ENCODE results near the gene GRAMD1B. TPM values are rescaled to one million over a fixed set of nuclear protein-coding genes. Genes with fewer than 3 reads are reported as not detected.
"Not testable (repeated sequence)": the region's sequence is repeated elsewhere in the genome, so short reads cannot be mapped to it uniquely, and the experiment has no call there.

GRAMD1B gene
- total RNA-seq, 1 experiment from 2014 or later = 4.2 TPM

DNA sequence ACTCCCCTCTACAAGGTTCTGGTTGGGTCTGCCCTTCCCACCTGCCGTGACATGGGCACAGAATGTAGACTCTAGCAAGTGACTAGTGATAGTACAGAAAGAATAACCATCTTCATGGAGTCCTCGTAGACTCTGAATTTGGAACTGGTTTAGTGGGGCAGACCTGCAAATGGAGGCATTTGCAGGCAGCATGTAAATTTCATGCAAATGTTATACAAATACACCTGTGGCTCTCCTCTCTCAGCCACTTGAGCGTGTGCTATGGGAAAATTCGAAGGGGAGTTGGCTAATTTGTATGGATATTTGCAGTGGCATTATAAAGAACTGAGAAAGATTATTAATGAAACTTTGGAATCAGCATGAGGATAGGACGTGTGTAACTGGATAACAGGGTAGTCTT is 139.3 kb downstream of the GRAMD1B start:
- in situ Hi-C loops (cut with HindIII; ENCODE audit: low pct_unique_long_range_greater_than_20kb, low sequenced_read_pairs) = no loop called here
- no peak for DNase-seq (ENCODE audit: low read depth)

DNA sequence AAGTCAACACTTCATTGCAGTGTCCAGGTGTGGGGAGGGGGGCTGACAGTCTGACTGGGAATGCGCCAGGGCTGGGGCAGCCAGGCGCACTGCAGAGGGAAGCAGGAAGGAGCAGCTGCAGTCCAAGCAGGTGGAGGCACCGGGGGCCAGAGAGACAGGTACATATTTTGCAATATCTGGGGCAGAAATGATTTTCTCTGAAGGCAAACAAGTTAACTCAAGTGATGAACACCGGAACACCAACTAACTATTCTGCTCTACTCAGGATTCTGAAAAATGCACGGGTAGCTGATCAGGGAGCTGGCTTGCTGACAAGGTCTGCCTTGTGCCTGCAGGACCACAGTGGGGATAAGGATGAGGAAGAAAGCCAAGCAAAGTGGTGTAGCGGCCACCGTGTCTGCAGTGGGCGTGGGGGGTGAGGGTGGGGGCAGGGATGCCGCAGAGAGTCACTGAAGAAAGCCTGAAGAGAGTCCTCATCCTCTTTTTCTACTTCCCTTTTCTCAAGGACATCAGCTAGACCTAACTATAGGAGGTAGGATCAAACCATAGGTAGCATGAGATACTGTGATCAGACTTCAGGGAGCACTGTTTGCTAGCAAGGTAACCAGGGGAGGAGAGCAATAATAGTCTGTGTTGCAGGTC is 141.0 kb downstream of the GRAMD1B start:
- in situ Hi-C loops (cut with HindIII; ENCODE audit: low pct_unique_long_range_greater_than_20kb, low sequenced_read_pairs) = no loop called here
- DNase-seq (ENCODE audit: low read depth) = no peak

DNA sequence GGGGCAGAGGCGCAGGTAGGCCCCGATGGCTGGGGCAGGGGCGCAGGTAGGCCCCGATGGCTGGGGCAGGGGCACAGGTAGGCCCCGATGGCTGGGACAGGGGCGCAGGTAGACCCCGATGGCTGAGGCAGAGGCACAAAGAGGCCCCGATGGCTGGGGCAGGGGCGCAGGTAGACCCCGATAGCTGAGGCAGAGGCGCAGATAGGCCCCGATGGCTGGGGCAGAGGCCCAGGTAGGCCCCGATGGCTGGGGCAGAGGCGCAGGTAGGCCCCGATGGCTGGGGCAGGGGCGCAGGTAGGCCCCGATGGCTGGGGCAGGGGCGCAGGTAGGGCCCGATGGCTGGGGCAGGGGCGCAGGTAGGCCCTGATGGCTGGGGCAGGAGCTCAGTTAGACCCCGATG is 142.7 kb downstream of the GRAMD1B start:
- in situ Hi-C loops (cut with HindIII; ENCODE audit: low pct_unique_long_range_greater_than_20kb, low sequenced_read_pairs); DNase-seq (ENCODE audit: low read depth): not testable (repeated sequence)

DNA sequence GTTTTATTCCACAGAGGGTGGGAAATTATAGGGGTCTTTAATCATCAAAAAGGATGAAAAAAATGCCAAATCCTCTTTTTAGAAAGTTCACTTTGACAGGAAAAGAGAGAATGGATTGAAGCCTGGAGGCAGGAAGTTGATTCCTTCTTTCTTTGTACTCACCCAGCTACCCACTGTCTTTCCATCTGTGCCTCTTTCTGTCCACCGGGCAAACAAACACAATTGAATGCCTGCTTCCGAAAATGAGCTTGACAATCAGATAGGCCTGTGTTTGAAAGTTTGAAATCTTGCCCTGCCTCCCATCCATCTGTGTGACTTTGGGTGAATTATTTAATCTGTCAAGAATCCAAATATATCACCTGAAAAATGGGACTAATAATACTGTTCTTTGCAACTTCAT is 143.2 kb downstream of the GRAMD1B start:
- in situ Hi-C loops (cut with HindIII; ENCODE audit: low pct_unique_long_range_greater_than_20kb, low sequenced_read_pairs) = no loop called here
- no peak for DNase-seq (ENCODE audit: low read depth)

DNA sequence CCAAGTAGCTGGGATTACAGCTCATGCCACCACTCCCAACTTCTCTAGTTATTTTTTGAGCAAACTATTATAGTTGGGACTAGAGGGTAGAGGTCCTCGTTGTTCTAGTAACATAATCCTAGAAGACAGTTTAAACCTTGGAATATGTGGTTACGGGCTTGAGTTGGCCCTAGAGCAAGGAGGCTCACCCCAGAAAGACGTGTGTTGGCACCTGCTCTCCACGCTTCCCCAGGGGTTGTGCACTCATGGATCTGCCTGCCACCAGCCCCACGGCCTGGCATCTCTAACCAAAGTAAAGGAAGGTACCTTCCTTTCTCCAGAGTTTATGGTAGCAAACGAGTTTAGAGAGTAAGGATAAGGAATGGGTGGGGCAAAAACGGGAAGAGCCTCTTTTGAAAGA is 145.4 kb downstream of the GRAMD1B start:
- DNase-seq (ENCODE audit: low read depth) = no peak
- in situ Hi-C loops (cut with HindIII; ENCODE audit: low pct_unique_long_range_greater_than_20kb, low sequenced_read_pairs) = no loop called here

DNA sequence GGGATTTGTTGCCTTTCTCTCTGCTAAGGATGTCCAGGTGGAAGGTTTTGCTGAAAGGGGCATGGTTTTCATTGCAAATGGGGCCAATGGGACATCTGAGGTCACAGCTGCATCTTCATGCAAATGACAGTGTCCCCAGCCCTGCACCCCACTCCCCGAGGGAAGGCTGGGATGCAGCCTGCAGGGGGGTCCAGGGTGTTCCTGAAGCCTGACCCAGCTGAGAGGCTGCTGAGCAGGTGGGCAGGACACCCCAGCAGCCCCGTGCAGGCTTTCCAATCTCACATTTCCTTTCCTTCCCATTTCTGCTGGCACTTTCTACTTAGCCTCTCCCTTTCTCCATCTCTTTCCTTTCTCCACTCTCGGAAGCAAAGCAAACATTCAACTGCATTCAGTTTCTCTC is 146.0 kb downstream of the GRAMD1B start:
- in situ Hi-C loops (cut with HindIII; ENCODE audit: low pct_unique_long_range_greater_than_20kb, low sequenced_read_pairs) = no loop called here
- DNase-seq (ENCODE audit: low read depth) = no peak

DNA sequence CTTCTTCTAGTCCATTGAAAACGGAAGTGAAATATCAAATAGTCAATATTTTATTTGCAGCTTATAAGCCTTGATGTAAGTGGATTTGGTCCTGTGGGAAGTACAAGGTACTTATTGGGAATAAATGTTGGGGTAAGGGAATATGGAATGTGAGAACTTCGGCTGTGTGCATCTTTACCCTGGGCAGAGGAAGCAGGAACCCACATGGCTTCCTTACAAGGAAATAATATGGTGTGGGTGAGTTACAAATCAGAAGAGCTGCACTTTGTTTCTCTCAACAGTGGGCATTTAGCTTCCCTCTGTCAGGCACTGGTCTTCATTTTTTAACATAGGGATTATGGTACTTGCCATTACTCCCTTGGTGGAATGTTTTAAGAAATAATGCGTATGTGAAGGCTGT is 146.4 kb downstream of the GRAMD1B start:
- DNase-seq (ENCODE audit: low read depth) = no peak
- in situ Hi-C loops (cut with HindIII; ENCODE audit: low pct_unique_long_range_greater_than_20kb, low sequenced_read_pairs) = no loop called here

DNA sequence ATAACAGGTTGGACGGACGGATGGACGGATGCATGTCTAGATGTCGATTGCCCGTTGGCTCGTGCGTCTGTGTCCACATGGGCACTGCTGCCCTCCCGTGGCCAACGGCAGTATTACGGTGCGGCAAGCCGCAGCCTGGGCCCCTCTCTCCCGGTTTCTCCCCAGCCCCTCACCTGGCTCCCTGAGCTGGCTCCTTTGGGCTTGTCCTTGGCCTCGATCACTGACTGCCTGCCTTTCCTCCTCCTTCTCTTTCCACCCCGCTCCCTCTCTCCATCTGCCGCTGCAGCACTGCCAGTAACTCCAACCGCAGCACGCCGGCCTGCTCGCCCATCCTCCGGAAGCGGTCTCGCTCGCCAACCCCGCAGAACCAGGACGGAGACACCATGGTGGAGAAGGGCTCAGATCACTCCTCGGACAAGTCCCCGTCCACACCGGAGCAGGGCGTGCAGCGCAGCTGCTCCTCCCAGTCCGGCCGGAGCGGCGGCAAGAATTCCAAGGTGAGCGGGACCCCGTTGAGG is 147.1 kb downstream of the GRAMD1B start:
- in situ Hi-C loops (cut with HindIII; ENCODE audit: low pct_unique_long_range_greater_than_20kb, low sequenced_read_pairs) = no loop called here
- DNase-seq (ENCODE audit: low read depth) = no peak

DNA sequence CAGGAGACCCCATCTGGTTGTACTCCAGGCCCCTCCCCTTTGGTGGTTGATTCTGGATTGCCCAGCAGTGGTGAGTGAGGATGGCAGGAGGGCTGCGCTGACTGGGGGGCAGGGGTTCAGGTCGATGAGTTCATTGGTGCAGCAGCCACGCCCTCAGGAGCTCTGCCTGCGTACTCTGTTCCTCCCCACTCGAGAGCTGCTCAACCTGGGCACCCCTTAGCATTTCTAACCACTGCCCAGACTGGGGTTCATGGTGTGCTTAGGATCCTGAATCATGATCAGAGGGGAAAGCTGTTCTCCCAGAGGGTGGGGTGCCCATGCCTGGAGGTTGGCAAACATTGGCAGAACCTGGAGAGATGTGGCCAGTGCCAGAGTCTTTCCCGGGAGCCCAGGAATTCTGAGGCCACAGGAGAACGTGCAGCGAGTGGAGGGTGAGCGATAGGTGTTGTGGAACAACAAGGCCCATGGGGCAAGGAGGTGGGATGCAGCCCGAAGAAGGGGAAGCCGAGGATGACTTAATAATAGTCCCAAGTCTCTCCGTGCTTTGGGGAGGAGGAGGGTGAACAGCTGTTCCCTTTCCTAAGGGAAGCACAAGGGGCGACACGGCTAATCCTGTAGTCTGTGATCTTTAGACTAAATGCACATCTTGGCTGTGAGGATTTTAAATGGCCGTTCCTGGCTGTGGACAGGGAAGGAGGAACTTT is 148.9 kb downstream of the GRAMD1B start:
- in situ Hi-C loops (cut with HindIII; ENCODE audit: low pct_unique_long_range_greater_than_20kb, low sequenced_read_pairs) = no loop called here
- no peak for DNase-seq (ENCODE audit: low read depth)

DNA sequence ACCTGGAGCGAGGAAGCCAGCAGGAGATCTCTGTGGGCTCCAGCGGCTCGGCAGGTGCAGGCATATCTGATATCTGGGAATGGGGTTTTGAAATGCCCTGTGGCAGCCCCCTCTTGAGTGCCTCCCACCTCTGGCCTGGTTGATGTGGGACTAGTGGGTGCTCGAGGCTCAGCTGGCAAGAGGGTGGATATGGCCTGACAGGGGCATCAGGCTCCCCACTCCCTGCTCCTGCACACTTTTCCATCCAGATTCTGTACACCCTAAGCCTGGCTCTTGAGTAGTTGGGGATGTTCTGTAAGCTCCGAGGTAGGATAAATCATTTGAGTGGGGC is 149.4 kb downstream of the GRAMD1B start:
- in situ Hi-C loops (cut with HindIII; ENCODE audit: low pct_unique_long_range_greater_than_20kb, low sequenced_read_pairs) = no loop called here
- DNase-seq (ENCODE audit: low read depth) = no peak

DNA sequence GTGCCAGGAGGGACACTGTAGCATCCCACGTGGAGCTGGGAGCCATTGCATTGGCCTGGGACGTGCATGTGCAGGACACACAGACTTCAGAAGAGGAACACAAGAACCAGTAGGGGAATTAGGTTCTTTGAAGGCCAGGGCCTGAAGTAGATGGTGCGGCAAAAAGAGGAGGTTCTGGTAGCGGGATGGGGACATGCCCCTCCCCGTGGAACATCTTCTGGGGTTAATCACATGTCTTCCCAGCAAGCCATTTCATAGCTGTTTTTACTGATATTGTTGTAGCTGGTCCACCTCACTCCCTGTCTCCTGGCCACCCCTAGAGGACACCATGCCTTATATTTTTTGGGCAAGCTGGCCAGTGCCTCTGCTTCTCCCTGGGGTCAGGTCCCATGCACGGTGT is 150.1 kb downstream of the GRAMD1B start:
- in situ Hi-C loops (cut with HindIII; ENCODE audit: low pct_unique_long_range_greater_than_20kb, low sequenced_read_pairs) = no loop called here

DNA sequence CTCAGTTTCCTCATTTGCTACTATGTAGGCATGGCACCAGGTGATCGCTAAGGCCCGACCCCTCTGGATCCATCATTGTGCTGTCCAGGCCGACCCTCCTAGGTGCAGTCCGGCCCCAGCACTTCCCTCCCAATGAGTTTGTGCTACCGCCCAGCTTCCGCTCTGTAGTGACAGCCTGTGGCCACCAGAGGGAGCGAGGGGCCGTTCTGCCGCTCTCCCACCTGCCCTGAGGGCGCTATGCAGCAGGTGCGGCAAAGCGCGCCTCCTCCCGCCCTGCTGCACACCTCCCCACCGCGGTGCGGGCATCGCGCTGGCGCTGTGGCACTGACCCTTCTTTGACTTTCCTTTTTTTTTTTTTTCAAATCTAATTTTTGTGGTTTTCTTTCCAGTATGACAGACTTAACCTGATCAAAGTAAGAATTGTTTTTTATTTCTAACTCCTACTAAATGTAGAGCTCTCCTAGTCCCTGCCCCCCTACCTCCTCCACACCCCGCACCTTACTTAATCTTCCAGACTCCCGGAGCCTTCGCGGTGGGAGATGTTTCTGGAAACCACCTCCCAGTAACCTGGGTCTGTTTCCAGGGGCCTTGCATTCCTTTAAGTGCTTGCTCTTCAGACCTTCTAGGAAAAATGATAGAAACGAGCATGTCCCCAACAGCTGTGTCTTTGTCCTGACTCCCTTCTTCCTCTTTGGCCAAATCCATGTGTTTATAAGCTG is 150.6 kb downstream of the GRAMD1B start:
- DNase-seq (ENCODE audit: low read depth) = peak; percentile 53
- in situ Hi-C loops (cut with HindIII; ENCODE audit: low pct_unique_long_range_greater_than_20kb, low sequenced_read_pairs) = no loop called here

More for the DNA sequence above, 150.1 kb downstream of the GRAMD1B start:
- DNase-seq (ENCODE audit: low read depth) = no peak

DNA sequence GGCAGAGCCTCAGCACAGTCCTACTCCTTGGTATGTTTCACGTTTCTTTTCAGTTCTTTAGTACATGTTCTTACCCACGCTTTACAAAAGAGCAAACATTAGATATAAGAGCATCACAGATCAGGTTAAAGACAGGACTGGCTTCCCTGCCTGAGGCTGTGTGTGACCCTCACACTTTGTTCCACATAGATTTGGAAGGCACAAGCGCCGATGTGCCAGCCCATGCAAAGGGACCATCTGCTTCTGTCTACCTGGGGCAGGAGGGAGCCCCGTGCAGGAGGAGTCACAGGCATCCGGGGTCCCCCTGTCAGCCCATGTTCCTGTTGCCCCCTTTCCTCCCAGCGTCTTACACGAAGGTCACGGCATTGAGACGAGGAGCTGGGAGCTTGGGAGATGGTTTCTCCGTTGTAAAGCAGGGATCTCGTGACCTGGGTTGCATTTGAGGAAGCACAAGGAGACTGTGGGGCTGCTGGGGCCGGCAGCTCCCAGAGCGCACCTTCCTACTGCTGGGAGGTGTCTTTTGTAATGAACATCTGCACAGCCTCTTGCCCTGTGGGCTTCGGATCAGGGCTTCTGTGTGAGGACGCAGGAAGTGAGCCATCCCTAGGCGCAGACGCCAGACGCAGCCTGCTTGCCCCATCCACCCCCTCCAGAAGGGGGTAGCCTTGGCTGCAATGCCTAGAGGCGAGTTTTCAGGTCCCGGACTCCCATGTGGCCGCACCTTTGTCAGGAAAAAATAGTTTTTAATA is 151.8 kb downstream of the GRAMD1B start:
- in situ Hi-C loops (cut with HindIII; ENCODE audit: low pct_unique_long_range_greater_than_20kb, low sequenced_read_pairs) = no loop called here

DNA sequence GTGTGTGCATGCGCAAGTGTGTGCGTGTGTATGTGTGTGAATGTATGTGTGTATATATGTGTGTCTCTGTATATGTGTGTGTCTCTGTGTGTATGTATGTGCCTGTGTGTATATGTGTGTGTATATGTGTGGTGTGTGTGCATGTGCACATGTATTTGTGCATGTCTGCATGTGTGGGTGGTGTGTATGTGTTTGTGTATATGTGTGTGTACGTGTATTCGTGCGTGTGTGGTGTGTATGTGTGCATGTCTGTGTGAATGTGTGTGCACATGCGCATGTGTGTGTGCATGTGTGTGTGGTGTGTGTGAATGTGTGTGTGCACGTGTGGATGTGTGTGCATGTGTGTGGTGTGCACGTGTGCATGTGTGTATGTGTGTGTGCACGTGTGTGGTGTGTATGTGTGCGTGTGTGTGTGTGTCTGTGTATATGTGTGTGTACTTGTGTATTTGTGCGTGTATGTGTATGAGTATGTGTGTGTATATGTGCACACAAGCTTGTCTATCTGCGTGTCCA is 153.0 kb downstream of the GRAMD1B start:
- in situ Hi-C loops (cut with HindIII; ENCODE audit: low pct_unique_long_range_greater_than_20kb, low sequenced_read_pairs) = no loop called here
- no peak for DNase-seq (ENCODE audit: low read depth)

More for the DNA sequence above, 151.8 kb downstream of the GRAMD1B start:
- DNase-seq (ENCODE audit: low read depth) = no peak

DNA sequence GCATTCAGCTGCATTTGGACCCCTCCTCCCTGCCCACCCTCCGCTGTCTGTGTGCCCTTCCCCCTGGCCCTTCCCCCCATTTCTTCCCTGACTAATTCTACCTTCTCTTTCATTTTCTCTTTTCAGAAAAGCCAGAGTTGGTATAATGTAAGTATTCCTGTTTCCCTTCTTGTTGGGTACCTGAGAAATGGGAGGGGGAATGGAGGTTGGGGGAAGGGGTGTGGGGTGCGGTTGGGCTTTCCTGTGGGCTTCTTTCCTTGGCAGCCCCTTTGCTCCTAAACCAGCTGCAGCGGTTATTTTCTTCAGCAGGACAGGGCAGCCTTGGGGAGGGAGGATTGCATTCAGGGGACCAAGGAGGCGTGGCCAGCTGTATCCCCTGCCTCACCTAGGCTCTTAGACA is 154.1 kb downstream of the GRAMD1B start:
- in situ Hi-C loops (cut with HindIII; ENCODE audit: low pct_unique_long_range_greater_than_20kb, low sequenced_read_pairs) = no loop called here
- DNase-seq (ENCODE audit: low read depth) = no peak

DNA sequence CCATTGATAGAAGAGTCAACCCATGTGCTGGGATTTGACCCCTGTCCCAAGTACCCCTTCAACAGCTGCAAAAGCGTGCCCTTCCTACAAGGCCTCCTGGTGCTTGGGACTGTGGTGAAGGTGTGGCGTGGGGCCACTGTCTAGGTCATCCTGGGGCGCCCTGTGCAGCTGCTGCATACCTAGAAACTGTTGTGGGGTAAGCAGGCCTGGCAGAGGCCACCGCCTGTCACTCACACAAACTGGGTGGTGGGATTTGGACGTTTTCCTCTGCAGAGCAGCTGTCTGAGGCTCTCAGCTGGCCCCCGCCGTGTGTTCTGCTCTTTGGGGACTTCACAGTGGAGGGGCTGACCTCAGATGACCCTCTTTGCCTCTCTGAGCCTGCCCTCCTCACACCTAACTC is 154.7 kb downstream of the GRAMD1B start:
- in situ Hi-C loops (cut with HindIII; ENCODE audit: low pct_unique_long_range_greater_than_20kb, low sequenced_read_pairs) = no loop called here
- DNase-seq (ENCODE audit: low read depth) = no peak

DNA sequence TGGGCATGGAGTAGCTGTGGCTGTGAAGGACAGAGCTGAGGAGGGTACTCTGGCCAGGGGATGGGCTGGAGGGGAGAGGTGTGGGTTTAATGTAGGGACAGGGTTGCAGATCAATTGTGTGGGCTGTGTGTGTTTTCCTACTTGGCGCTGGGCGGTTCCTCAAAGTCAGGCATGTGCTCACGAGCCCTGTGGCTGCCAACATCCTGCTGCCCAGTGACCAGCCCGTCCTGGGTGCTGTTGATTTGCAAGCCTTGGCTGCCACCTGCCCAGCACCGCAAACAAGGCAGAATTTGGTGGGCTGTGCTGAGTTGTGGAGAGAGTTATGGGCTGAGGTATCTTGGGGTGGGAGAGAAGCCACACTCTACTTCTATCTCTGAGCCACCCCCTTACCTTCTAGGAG is 155.1 kb downstream of the GRAMD1B start:
- in situ Hi-C loops (cut with HindIII; ENCODE audit: low pct_unique_long_range_greater_than_20kb, low sequenced_read_pairs) = no loop called here

DNA sequence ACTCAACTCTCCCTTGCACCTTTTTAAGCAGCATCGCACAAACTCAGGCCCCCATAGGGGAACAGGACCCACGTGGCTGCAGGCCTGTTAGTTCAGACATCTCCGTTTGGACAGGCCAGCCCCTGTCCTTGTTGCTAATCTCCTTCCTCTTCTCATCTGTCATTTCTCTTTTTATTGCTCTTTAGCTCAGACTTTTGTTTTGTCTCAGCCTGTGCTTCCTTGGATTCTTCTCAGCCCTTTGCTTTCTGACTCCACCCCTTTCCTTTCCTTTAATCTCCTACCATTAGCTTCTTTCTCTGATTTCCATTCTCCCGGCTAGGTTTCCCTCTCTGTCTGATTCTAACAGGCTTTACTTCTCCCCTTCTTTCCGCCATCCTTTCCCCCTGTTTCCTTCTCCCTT is 155.6 kb downstream of the GRAMD1B start:
- DNase-seq (ENCODE audit: low read depth) = no peak
- in situ Hi-C loops (cut with HindIII; ENCODE audit: low pct_unique_long_range_greater_than_20kb, low sequenced_read_pairs) = no loop called here

More for the DNA sequence above, 155.1 kb downstream of the GRAMD1B start:
- no peak for DNase-seq (ENCODE audit: low read depth)

All from Caki2 (cell line).